ENCODE results near the gene SOCS6.
A peak's percentile ranks its signal among the peaks of the same experiment; 100 is the strongest.

The SOCS6 gene

GRCh38 chr18:70271742-70272141, 17.1 kb upstream of the SOCS6 start:
- no peak for DNase-seq
- Histone ChIP-seq H3K36me3 (no peaks in the 10 kb centered on the region), H3K27ac (no peak overlapping the region), H3K27me3 (ENCODE audit: insufficient read depth, low read depth, severe bottlenecking) (no peaks in the 10 kb centered on the region), H3K4me3 (ENCODE audit: low read depth, low read length) (no peak overlapping the region), H3K9me3 (ENCODE audit: severe bottlenecking) (no peaks in the 10 kb centered on the region)
- no peak for TF ChIP-seq CTCF (IDR thresholded peaks at IDR 0.05; ENCODE audit: low read depth, low read length)

- no peak for TF ChIP-seq CTCF (IDR thresholded peaks at IDR 0.05; ENCODE audit: low read depth, low read length)
- Histone ChIP-seq H3K4me3 (ENCODE audit: low read depth, low read length) (no peak overlapping the region), H3K27me3 (ENCODE audit: insufficient read depth, low read depth, severe bottlenecking) (no peaks in the 10 kb centered on the region)
Observed at GRCh38 chr18:70273021-70273420, 15.8 kb upstream of the SOCS6 start.

GRCh38 chr18:70276416-70277191, 12.2 kb upstream of the SOCS6 start:
- no peak for TF ChIP-seq CTCF (IDR thresholded peaks at IDR 0.05; ENCODE audit: low read depth, low read length)
- no peak overlapping the region for H3K4me3 ChIP-seq (ENCODE audit: low read depth, low read length)
- H3K27me3 ChIP-seq (ENCODE audit: insufficient read depth, low read depth, severe bottlenecking) = no peaks in the 10 kb centered on the region
- peak; percentile 15 for DNase-seq
- no peaks in the 10 kb centered on the region for H3K36me3 ChIP-seq
- no peak overlapping the region; the same call in 1 of the 2 replicates for H3K27ac ChIP-seq
- no peaks in the 10 kb centered on the region for H3K9me3 ChIP-seq (ENCODE audit: severe bottlenecking)

More at GRCh38 chr18:70273021-70273420, 15.8 kb upstream of the SOCS6 start:
- Histone ChIP-seq H3K27ac (no peak overlapping the region), H3K9me3 (ENCODE audit: severe bottlenecking) (no peaks in the 10 kb centered on the region), H3K36me3 (no peaks in the 10 kb centered on the region)
- DNase-seq = no peak

- H3K9me3 ChIP-seq (ENCODE audit: severe bottlenecking) = no peaks in the 10 kb centered on the region
- TF ChIP-seq CTCF (IDR thresholded peaks at IDR 0.05; ENCODE audit: low read depth, low read length) = no peak
- DNase-seq = no peak
- H3K27ac ChIP-seq = no peak overlapping the region
- no peaks in the 10 kb centered on the region for H3K27me3 ChIP-seq (ENCODE audit: insufficient read depth, low read depth, severe bottlenecking)
- no peaks in the 10 kb centered on the region for H3K36me3 ChIP-seq
- no peak overlapping the region for H3K4me3 ChIP-seq (ENCODE audit: low read depth, low read length)
Observed at GRCh38 chr18:70279470-70279869, 9.4 kb upstream of the SOCS6 start.

GRCh38 chr18:70280007-70280925, 8.6 kb upstream of the SOCS6 start:
- Histone ChIP-seq H3K27ac (no peak overlapping the region), H3K27me3 (ENCODE audit: insufficient read depth, low read depth, severe bottlenecking) (no peaks in the 10 kb centered on the region), H3K9me3 (ENCODE audit: severe bottlenecking) (no peaks in the 10 kb centered on the region), H3K36me3 (no peaks in the 10 kb centered on the region), H3K4me3 (ENCODE audit: low read depth, low read length) (no peak overlapping the region)
- DNase-seq = no peak
- TF ChIP-seq CTCF (IDR thresholded peaks at IDR 0.05; ENCODE audit: low read depth, low read length) = no peak
